ENCODE results near the gene DDHD1.

- TF ChIP-seq CTCF (IDR thresholded peaks at IDR 0.05 in 4 of 5, conservative IDR thresholded peaks at IDR 0.05 in 1 of 5), result no peak
- no peak for TF ChIP-seq POLR2A (IDR thresholded peaks at IDR 0.05)
Measured at GRCh38 chr14:53020193-53020932, 132.8 kb downstream of the DDHD1 start.
